Measurements from ENCODE around the gene DDX41.

DNA sequence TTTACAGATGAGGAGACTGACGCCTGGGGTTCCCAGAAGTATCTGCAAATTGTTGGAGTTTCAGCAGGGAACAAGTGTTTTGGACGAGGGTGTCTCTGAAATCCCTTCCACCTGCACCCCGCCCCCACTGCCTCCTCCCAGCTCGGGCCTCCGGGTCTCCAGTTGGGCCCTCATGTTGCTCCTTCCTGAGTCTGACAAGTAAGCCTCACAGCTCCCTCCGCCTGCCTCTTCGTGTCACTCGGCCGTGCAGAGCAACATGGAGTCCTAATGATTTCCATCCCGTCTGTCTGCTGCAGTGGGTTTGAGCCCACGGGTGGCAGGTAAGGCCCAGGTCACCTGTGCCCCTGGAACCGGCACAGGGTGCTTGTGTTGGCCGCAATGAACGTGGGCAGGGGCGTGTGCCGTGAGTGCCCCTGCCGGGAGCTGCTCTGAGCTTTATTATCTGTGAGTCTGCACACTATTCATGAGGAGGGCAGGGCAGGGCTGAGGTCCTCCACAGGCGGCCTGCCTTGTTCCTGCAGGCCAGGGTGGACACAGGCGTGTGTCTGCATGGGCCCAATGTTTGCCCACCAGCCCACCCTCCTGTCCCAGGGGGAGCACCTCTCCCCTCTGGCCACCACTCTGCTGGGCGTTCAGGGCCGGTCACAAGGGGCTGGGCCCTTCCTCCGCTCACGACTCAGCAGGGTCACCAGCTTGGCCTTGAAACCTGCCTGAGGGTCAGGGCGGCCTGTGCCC, 13.2 kb downstream of the DDX41 start:
- TF ChIP-seq, protein P1, sequence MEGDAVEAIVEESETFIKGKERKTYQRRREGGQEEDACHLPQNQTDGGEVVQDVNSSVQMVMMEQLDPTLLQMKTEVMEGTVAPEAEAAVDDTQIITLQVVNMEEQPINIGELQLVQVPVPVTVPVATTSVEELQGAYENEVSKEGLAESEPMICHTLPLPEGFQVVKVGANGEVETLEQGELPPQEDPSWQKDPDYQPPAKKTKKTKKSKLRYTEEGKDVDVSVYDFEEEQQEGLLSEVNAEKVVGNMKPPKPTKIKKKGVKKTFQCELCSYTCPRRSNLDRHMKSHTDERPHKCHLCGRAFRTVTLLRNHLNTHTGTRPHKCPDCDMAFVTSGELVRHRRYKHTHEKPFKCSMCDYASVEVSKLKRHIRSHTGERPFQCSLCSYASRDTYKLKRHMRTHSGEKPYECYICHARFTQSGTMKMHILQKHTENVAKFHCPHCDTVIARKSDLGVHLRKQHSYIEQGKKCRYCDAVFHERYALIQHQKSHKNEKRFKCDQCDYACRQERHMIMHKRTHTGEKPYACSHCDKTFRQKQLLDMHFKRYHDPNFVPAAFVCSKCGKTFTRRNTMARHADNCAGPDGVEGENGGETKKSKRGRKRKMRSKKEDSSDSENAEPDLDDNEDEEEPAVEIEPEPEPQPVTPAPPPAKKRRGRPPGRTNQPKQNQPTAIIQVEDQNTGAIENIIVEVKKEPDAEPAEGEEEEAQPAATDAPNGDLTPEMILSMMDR (IDR thresholded peaks at IDR 0.05): no peak
- TF ChIP-seq POLR2A (IDR thresholded peaks at IDR 0.05): no peak
